Heart right ventricle (tissue), 16 donors: ENCODE data around the gene DOCK4. TPM values are rescaled to one million over a fixed set of nuclear protein-coding genes. Genes with fewer than 3 reads are reported as not detected.

ENCODE experiments used
- ATAC-seq, 8 donors: fragments of 200-7000 bp; cut with Tn5 transposase; one replicate each; pipeline ENCODE4 v1.9.1; 2020; ENCODE audit warnings: mild to moderate bottlenecking in 8 of 8, moderate library complexity in 8 of 8, moderate number of reproducible peaks in 1 of 8
- DNase-seq, 2 donors: peaks; one replicate each; pipeline ENCODE4 v3.0.0-alpha.2; 2020
- H3K27ac ChIP-seq, 10 donors: fragments of 200-600 bp; sonication (generic) in 2 of 10; one replicate each; pipeline versions ENCODE4 v1.5.0 to v1.8.0; 2020 to 2022; ENCODE audit warnings: mild to moderate bottlenecking in 3 of 10
- H3K27me3 ChIP-seq, 7 donors: fragments of 200-600 bp; one replicate each; pipeline ENCODE4 v1.8.0; 2021 to 2022; ENCODE audit warnings: mild to moderate bottlenecking in 2 of 7
- H3K36me3 ChIP-seq, 9 donors: fragments of 200-600 bp; sonication (generic) in 1 of 9; one replicate each; pipeline versions ENCODE4 v1.5.0 to v1.8.0; 2020 to 2022; ENCODE audit warnings: mild to moderate bottlenecking in 2 of 9
- H3K4me1 ChIP-seq, 9 donors: fragments of 200-600 bp; sonication (generic) in 1 of 9; one replicate each; pipeline versions ENCODE4 v1.5.0 to v1.8.0; 2020 to 2022; ENCODE audit warnings: mild to moderate bottlenecking in 4 of 9
- H3K4me3 ChIP-seq, 10 donors: fragments of 200-600 bp; sonication (generic) in 2 of 10; one replicate each; pipeline versions ENCODE4 v1.5.0 to v1.8.0; 2020 to 2022; ENCODE audit warnings: mild to moderate bottlenecking in 7 of 10, moderate library complexity in 2 of 10
- H3K9me3 ChIP-seq, 11 donors: fragments of 200-600 bp in 10 of 11; sonication (generic) in 2 of 11; one replicate each; pipeline versions ENCODE4 v1.5.0 to v1.8.0; 2013 to 2022; ENCODE audit warnings: mild to moderate bottlenecking in 2 of 11, control low read depth in 1 of 11, moderate library complexity in 1 of 11
- WGBS, 2 donors: extraction: QIAGEN DNeasy Blood & Tissue Kit; methylation state at CpG; one replicate each; pipeline ENCODE4 v1.1.7; 2013; ENCODE audit warnings: inconsistent platforms in 1 of 2; 5-methylcytosine and 5-hydroxymethylcytosine counted together
- intact Hi-C, 10 donors: fragments of 100-400 bp; cut with DNase I; formaldehyde crosslinking; loops; one replicate each; pipeline versions ENCODE4 v1.11.1 to v1.14.2; 2022
- polyA plus RNA-seq, 2 donors: library from polyadenylated mRNA; stranded (reverse); fragments of 200-250 nt; gene quantifications; one replicate each; pipeline ENCODE4 v1.2.3, GENCODE V29; 2013
- total RNA-seq, 10 donors: library from RNA; stranded (reverse); fragmentation: NEBNext Ultra II Directional in 3 of 10; extraction: Animal tissue kit (Norgen Biotek cat#: 25700) in 3 of 10; gene quantifications; one replicate each; pipeline versions ENCODE4 v1.2.1 to v1.2.4, GENCODE V29; 2021 to 2023
- TF ChIP-seq, protein P1 (sequence below), 9 donors: fragments of 200-600 bp; sonication (generic) in 2 of 9; IDR thresholded peaks; one replicate each; pipeline versions ENCODE4 v1.5.0 to v1.8.0; 2021 to 2022; ENCODE audit warnings: antibody characterized with exemption in 9 of 9, mild to moderate bottlenecking in 5 of 9, moderate library complexity in 1 of 9
- donor health status: Arrhythmogenic right ventricular cardiomyopathy.
- donor health status: ischemic (EF 13 %, LVEDD 7.1; RV severe dilation, severe dysfunction).
- donor health status: healthy with polysubstance abuse.
- donor health status: DM: no; HTN: yes; CAD: no.
- donor health status: DM: no; HTN: no; CAD: no.
- donor health status: ischemic (EF 25% LVEDD 6.9; RV normal size, moderate dysfunction).
- donor health status: ischemic (EF 25% LVEDD 5.7; RV mildly dilated, moderate dysfunction).
- donor health status: healthy.
- donor health status: DM: yes; HTN: yes; CAD: no.
- donor health status: Ischemic cardiomyopathy.
- donor health status: ischemic (EF 35%, LVEDD 5.7; RV mildly dilated, moderate dysfunction).
- donor health status: nonischemic (EF 11% LVEDD 7.7; RV severe dilation, severe dysfunction).
- donor health status: DM: yes; HTN: yes; CAD: no.
- donor health status: PGD.
- donor health status: ischemic (EF 29% LVEDD 5.4; RV normal size, mild dysfunction).
- donor health status: nonischemic (EF 23%, LVEDD 6.1; RV moderate dilation, normal function).

DOCK4 gene
- total and polyA plus RNA-seq, 12 donors, result 2.6 to 26.8 (median 14.7) TPM

DNA sequence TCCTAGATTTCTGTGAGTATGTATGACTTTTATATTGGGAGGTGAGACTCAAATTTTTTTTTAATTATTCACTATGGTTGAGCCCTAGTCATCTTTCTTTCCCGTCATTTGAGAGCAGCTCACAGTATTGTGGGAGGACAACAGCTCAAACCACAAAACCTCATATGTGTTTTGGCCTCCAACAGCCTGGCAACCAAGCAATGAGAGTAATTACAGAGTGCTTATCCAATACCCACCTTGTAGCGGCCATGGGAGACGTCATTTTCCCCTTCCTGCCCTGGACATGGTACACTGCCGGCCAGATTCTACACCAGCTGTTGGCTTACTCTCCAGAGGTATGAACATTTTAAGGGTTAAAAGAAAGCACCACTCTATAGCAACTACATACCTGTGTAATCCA lies 49.1 kb downstream of the DOCK4 start:
- DNase-seq (no peak), ATAC-seq (no peak)
- Histone ChIP-seq H3K4me1 (peaks cover 2 to 38% (median 22%) of the 10 kb centered on the region in 9 donors), H3K36me3 (no peaks in the 10 kb centered on the region), H3K4me3 (no peak overlapping the region), H3K27me3 (no peaks in the 10 kb centered on the region), H3K27ac (no peak overlapping the region), H3K9me3 (no peaks in the 10 kb centered on the region)
- 74% methylated on average over 4 of the region's 4 CpGs for WGBS, 2 donors
- TF ChIP-seq, protein P1, sequence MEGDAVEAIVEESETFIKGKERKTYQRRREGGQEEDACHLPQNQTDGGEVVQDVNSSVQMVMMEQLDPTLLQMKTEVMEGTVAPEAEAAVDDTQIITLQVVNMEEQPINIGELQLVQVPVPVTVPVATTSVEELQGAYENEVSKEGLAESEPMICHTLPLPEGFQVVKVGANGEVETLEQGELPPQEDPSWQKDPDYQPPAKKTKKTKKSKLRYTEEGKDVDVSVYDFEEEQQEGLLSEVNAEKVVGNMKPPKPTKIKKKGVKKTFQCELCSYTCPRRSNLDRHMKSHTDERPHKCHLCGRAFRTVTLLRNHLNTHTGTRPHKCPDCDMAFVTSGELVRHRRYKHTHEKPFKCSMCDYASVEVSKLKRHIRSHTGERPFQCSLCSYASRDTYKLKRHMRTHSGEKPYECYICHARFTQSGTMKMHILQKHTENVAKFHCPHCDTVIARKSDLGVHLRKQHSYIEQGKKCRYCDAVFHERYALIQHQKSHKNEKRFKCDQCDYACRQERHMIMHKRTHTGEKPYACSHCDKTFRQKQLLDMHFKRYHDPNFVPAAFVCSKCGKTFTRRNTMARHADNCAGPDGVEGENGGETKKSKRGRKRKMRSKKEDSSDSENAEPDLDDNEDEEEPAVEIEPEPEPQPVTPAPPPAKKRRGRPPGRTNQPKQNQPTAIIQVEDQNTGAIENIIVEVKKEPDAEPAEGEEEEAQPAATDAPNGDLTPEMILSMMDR (IDR thresholded peaks at IDR 0.05), result no peak
- intact Hi-C loops, result no loop called here

DNA sequence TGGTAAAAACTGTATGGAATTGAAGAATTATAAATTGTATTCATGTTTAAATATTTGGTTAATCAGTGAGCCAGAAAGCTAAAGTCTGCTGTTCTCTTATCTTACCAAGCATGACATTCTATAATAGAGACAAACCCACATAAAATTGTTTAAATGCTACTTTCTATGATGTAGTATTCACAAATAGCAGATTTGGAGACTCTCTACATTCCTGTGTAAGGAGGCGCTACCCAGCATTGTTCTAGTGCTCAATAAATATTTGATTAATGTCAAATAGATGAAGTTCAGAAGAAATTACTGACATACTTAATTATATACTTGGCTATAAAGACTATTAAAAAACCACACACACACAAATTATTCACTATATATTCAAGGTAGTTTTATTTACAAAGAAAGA lies 49.8 kb downstream of the DOCK4 start:
- Histone ChIP-seq H3K4me3 (no peak overlapping the region), H3K36me3 (no peaks in the 10 kb centered on the region), H3K4me1 (peaks cover 1 to 31% (median 15%) of the 10 kb centered on the region in 9 donors), H3K27ac (no peak overlapping the region), H3K27me3 (no peaks in the 10 kb centered on the region), H3K9me3 (no peaks in the 10 kb centered on the region)
- TF ChIP-seq, protein P1 (IDR thresholded peaks at IDR 0.05), result no peak
- WGBS, 2 donors, result 97 to 98% methylated on average over 1 of the region's 1 CpG
- ATAC-seq (no peak), DNase-seq (no peak)
- intact Hi-C loops, result no loop called here

DNA sequence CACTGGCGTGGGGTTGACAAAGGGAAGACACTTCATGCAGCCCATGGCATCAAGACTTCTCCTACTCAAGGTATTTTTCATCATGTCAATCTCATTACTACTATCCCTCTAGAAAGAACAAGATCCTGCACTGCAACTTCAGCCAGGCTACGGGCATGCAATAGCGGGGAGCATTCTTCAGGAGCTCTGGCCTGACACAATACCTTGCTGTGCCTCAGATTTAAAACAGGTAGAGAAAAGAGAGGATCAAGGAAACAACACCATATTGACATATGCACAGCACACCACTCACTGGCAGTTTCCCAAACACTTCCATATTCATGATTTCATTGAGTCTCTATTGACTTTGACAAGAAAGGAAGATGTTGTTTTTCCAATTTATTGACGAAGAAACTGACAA lies 51.5 kb downstream of the DOCK4 start:
- ATAC-seq, result peak in 1 of 8 donors; percentile 11
- TF ChIP-seq, protein P1 (IDR thresholded peaks at IDR 0.05), result no peak
- H3K36me3 ChIP-seq, result no peaks in the 10 kb centered on the region
- peaks cover 0 to 14% (median 2%) of the 10 kb centered on the region in 9 donors for H3K4me1 ChIP-seq
- H3K4me3 ChIP-seq, result no peak overlapping the region
- no peak for DNase-seq
- no peaks in the 10 kb centered on the region for H3K9me3 ChIP-seq
- no peaks in the 10 kb centered on the region for H3K27me3 ChIP-seq
- intact Hi-C loops, result no loop called here
- no peak overlapping the region for H3K27ac ChIP-seq
- WGBS, 2 donors, result 81 to 94% methylated on average over 4 of the region's 4 CpGs

DNA sequence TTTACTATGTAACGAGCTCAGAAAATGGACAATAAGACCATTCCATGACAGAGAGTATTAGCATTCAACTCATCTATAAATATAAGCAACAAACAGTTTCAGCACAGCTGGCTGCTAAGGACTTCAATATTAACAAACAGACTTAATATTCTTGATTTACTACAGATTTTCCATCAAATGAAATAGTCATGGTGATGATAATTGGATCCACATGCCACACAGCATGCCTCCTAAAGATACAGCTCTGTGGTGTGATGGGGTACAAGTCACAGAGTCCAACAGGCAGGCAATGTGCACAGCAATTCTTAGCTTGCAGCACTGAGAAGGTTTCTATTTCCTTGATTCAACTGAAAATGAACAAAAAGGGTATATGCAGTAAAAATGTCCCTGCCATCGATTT lies 54.0 kb downstream of the DOCK4 start:
- H3K27me3 ChIP-seq, result no peaks in the 10 kb centered on the region
- H3K27ac ChIP-seq, result no peak overlapping the region
- no peak overlapping the region for H3K4me3 ChIP-seq
- H3K9me3 ChIP-seq, result no peaks in the 10 kb centered on the region
- WGBS, 2 donors, result 89 to 92% methylated on average over 2 of the region's 2 CpGs
- TF ChIP-seq, protein P1 (IDR thresholded peaks at IDR 0.05), result no peak
- intact Hi-C loops, result no loop called here
- peaks cover 0 to 26% (median 7%) of the 10 kb centered on the region in 9 donors for H3K4me1 ChIP-seq
- DNase-seq, result no peak
- ATAC-seq, result no peak
- no peaks in the 10 kb centered on the region for H3K36me3 ChIP-seq
